ENCODE results near the gene HDLBP. TPM values are rescaled to one million over a fixed set of nuclear protein-coding genes. Genes with fewer than 3 reads are reported as not detected.
"Not testable (repeated sequence)": the region's sequence is repeated elsewhere in the genome, so short reads cannot be mapped to it uniquely, and the experiment has no call there.

Gene HDLBP
- total RNA-seq, 1 experiment from 2014 or later: 606 TPM

GRCh38 chr2:241279413-241279812 lies 36.1 kb downstream of the HDLBP start:
- no peak for DNase-seq (ENCODE audit: extremely low read depth, low read depth)

DNA sequence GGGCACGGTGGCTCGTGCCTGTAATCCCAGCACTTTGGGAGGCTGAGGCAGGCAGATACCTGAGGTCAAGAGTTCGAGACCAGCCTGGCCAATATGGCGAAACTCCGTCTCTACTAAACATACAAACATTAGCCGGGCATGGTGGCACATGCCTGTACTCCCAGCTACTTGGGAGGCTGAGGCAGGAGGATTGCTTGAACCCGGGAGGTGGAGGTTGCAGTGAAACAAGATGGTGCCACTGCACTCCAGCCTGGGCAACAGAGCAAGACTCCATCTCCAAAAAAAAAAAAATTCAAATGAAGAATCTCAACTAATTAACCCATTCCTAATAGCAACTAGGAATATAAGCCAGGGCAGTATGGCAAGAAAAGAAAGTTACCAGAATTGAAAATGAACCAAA lies 37.2 kb downstream of the HDLBP start:
- not testable (repeated sequence) for DNase-seq (ENCODE audit: extremely low read depth, low read depth)

- no peak for DNase-seq (ENCODE audit: extremely low read depth, low read depth)
Measured at GRCh38 chr2:241275910-241276309, 39.6 kb downstream of the HDLBP start.

DNA sequence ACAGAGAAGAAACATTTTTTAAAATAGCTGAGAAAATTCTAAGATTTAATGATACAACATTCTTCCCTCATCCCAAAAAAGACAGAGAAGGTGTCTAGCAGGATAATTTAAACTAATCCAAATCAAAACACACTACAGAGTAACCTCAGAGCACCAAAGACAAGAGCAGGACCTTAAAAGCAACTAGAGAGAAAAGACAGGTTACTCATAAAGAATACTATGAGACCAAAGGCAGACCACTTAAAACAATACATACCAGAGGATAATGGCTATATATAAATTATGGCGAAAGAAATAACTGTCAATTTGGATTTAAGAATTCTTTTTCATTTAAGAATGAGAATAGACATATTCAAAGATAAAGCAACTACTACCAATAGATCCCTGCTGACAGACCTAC lies 40.0 kb downstream of the HDLBP start:
- no peak for DNase-seq (ENCODE audit: extremely low read depth, low read depth)

DNA sequence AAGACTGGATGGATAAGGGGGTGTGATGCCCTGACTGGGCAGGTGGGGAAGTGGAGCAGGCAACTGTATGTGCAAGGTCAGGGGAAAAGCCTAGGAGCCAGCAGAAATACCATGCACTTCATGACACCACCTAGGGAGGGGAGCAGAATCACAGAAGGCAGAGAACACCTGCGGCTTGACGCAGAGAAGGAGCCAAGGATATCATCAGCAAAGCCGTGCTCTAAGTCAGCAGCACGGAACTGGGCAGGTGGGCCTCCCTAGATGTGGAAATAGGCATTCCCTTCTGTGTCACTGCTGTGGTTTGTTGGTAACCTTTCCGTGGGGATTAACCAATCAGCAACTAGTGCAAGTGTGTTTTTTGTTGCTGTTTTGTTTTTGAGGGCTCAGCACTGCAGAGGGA lies 41.3 kb downstream of the HDLBP start:
- no peak for DNase-seq (ENCODE audit: extremely low read depth, low read depth)

DNA sequence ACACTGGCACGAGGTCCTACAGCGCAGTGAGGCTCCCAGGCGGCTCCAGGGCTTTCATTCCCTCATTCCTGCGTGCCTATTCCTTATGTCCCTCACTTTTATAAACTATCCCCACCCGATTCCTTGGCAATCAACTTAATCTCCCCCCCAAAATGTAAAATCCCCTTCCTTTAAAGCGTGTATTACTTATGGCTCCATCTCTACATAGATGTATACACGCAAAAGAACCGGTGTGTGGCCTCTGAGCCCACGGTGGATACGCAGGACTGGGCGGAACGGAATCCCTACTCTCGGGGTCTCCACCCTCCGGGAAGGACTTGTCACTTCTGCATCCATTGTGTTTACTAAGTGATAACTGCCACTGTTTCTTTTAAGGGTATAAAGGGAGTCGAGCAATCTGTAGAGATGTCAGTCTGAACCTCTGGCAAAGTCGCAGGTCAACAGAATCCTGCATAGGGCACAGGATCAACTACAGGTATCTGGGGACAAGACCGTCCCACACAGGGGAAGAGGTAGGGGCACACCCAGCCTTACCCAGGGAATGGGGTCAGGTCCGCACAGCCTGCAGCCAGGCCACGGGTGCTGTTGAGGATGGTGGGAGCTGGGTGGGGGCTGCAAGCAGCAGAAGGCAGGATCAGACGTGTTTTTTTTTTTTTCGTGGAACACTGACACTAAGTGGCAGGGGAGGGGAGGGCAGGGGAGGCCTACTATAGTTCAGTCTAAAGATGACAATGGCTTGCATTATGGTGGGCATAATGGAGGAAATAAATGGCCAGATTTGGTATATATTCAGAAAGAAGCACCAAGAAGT lies 42.1 kb downstream of the HDLBP start:
- no peak for DNase-seq (ENCODE audit: extremely low read depth, low read depth)

DNA sequence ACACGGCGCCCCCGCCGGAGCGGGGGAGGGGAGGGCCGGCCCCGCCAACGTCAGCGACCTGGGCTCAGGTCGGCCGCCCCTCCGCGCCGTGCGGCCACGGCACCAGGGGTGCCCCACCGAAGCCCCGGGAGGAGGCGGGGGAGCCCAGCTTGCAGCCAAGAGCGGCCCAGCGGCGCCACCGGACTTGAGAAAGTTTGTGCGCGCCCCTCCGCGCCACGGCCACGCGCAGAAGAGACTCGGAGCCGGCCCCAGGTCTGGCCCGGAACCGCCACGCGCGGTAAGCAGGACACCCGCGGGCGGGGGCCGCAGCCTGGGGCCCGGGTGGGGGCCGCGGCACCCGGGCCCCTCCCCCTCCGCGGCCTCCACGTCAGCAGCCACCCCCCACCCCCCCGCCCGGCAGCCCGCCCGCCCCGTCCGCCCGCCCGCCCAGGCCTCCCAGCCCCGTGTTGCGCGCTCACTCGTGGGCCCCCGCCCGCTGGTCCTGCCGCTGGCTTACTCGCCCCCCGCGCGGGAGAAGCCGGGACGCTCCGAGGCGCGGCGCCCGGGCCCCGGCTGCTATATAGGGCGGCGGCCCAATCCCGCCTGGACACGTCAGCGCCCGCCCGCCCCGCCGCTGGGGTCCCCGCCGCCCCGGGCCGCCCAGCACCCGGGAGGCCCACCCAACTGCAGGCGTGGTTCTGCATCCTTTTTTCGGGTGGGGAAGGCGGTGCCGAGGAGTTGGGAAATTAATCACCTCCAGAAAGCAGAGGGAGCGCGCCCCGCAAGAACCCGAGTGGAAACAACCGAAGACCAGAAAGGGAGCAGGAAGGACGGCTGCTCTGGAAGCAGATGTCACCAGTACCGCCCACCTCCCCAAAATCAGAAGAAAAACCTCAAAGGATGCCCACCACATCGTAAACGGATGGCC lies 42.9 kb downstream of the HDLBP start:
- DNase-seq (ENCODE audit: extremely low read depth, low read depth): peak; percentile 12

GRCh38 chr2:241271706-241272302 lies 43.7 kb downstream of the HDLBP start:
- DNase-seq (ENCODE audit: extremely low read depth, low read depth): peak; percentile 43

GRCh38 chr2:241270531-241270930 lies 44.9 kb downstream of the HDLBP start:
- no peak for DNase-seq (ENCODE audit: extremely low read depth, low read depth)

DNA sequence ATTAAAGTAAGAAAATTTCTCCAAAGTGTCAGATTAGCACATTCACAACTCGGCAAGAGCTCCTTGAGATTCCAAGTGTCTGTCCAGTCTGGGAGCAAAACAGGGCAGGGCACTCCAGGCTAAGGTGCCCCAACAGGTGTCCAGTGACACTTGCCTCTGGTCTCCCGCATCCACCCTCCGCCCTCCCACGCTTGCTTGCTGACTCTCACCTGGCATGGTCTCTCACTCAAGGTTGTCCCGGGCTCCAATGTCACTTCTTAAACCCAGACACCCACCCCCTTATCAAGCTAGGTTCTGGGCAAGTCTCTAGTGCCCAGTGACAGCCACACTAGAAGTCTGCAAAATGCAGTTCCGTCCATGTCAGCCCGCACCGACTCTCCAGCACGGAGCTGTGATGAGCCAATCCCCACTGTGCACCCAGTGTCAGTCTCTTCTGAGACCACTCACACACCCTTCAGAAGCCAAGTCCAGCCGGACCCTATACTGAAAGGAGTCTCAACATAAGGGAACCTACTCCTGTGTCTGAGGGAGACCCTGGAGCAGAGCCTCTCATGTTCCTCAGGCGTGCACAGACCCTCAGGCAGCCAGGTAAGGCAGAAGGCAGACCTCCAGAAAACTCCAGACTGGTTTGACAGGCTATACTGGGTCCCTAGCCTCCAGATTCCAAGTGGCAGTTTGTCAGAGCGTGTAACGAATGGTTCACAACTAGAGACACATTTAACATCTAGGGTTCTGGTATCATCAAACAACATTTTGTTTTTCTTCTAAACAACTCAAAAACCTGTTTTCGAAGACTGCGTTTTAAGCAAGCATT lies 45.6 kb downstream of the HDLBP start:
- no peak for DNase-seq (ENCODE audit: extremely low read depth, low read depth)

DNA sequence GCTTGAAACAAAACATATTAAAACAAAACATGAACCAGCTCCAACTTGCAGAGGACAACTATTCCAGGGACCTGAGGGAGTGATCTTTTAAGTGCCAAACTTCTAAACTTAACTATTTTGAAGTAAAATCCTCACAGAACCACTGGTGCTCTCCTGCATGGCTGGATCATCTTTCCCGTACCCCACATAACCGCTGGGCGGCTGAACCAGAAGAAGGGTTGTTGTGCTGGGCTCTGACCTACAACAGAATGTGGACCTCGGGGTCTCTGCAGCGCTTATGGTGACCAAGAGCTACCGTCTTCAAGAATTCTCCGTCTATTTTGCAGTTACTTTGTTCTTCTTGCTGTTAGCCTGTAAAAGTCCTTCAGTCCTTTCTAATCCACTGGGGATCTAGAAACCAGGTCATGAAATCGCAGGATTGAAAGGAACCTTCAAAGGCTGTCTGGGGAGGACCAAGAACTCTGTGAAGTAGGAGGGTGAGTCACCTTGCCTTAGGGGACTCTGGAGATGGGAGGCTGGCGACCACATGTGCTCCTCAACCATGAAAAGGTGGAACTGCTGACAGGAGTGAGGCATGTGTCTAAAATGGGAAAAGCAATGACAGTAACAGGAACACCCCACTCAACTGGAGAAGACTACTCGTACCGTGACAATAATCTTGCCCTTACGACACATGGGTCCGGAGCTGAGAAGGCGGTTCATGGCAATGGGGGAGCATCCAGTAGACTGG lies 46.6 kb downstream of the HDLBP start:
- no peak for DNase-seq (ENCODE audit: extremely low read depth, low read depth)

GRCh38 chr2:241268306-241268705 lies 47.2 kb downstream of the HDLBP start:
- no peak for DNase-seq (ENCODE audit: extremely low read depth, low read depth)

GRCh38 chr2:241267249-241268067 lies 48.0 kb downstream of the HDLBP start:
- DNase-seq (ENCODE audit: extremely low read depth, low read depth): no peak

GRCh38 chr2:241265506-241265905 lies 50.0 kb downstream of the HDLBP start:
- no peak for DNase-seq (ENCODE audit: extremely low read depth, low read depth)

DNA sequence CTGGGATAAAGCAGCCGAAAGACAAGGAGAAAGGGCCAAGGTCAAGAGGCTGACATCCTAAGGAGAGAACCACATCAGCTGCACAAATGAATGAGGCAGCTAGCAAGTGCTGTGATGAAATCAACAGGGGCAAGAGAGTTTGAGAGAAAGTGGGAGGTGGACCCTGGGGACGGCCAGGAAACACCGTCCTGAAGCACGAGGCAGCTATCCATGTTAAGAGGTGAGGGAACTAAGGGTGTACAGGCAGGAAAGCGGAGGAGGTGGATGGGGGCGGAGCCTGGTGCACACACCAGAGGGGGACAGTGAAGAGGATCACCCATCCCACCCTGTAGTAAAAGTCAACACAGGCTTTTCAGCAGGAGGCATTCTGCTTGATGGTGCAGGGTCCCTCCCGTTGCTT lies 52.4 kb downstream of the HDLBP start:
- no peak for DNase-seq (ENCODE audit: extremely low read depth, low read depth)

DNA sequence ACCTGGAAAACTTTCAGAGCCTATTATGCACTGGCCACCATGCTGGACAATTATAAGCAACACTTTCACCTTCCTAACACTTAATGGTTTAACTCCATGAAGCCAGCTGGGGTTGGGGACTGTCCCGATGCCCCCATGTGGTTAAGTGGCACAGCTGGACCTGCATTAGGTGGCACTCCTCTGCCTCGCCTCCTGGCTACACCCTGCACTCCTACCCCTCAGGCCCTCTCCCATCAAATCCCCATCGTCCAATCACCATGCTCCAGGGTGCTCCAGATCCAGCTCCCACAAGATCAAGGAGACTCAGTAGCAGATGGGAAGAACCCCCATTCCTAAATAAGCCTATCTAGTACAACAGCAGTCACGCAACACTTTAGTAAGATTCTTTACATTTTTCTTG lies 53.8 kb downstream of the HDLBP start:
- no peak for DNase-seq (ENCODE audit: extremely low read depth, low read depth)

- DNase-seq (ENCODE audit: extremely low read depth, low read depth): no peak
Measured at GRCh38 chr2:241260911-241261310, 54.6 kb downstream of the HDLBP start.

DNA sequence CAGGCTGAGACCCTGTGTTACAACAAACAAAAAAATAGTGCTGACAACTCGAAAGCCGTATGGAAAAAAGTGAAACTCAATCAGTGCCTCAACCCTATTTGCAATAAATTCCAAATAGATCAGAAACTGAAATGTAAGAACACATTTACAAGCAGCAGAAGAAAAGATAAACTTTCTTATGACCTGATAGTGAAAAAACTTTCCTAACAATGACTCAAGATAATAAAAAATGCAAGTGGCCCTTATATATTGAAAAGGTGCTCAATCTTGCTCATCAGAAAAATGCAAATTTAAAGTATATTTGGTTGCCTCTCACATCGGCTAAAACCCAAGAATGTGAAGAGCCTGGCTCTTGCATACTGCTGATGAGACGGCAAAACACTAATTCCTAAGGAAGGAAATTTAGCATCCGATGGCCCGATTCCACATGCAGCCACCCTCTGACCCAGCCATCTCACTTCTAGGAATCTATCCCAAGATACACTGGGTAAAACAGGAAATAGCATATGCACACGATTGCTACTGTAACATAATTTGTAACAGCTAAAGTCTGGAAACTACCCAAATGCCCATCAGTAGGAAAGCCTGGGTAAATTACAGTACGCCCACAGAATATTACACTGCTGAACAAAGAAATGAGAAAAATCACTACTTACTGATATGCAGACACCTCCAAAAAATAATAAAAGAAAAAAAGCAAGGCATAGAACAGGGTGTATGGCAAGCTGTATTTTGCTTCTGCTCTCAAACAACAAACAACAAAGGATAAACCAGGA lies 56.8 kb downstream of the HDLBP start:
- no peak for DNase-seq (ENCODE audit: extremely low read depth, low read depth)

Measured in NCI-H460 (cell line).